ENCODE measurements around the gene ARHGAP24. TPM values are rescaled to one million over a fixed set of nuclear protein-coding genes. Genes with fewer than 3 reads are reported as not detected.

ARHGAP24 gene
- total and polyA plus RNA-seq, 2 experiments from 2014 or later = 0.21 to 0.36 TPM

DNA sequence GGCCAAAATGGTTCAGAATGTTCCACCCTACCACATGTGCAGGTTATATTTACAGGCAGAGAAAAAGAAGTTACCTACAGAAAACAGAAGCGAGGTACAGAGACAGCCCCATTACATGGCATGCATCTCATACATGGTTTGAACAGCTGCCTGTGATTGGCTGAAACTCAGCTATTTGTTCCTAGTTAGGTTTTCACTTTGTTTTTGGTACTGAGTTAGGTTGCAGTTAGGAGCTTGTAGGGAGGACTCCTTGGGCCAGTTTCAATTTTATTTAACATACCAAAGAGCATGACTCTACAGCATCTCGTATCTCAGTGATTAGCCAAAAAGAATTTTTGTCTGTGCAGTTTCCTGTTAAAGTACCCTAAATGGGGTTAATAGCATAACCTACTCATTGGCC, 492.9 kb downstream of the ARHGAP24 start (continued):
- no peak for TF ChIP-seq EZH2 (IDR thresholded peaks at IDR 0.05; ENCODE audit: low read depth, unreplicated experiment)

DNA sequence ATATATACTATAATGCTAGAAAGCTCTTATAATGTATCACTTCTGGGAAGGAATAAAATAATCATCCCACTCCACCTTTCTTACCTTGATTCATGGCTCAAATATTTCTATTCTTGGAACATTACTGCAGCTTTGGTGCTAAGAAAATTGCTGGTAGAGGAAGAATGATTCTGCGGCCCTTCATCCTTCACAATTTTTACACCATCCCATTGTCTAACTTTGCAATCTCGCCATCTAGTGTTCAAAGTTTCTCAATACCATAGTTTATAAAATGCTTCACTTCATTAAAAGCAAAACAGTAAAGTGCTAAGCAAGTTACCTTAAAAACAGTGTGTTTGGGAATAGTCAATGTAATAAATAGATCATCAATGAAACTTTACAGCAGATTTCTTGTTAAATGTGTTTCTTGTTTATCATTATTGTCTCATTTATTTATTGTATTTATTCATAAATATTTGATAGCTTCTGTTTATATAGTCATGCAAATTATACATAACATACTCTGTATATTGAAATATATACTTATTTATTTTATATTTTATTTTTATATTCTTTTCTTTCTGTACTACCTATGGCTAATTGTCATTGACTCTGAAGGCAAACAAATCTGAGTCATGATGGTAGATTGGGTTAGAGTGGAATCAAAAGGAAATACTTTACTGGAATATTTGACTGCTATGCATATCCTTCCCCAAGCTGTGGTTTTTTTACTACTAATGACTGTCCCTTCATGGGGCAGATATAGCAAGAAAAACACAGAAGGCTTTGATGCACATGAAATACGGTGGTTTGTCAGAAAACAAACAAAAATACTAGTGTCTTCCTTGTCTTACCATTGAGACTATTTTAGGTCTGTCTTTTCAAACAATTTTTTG, 494.2 kb downstream of the ARHGAP24 start:
- no peaks in the 10 kb centered on the region for H3K79me2 ChIP-seq (replicated peaks; ENCODE audit: insufficient read depth)
- no peaks in the 10 kb centered on the region; the same call in 2 of the 3 replicates for H3K9me3 Mint-ChIP-seq
- DNase-seq (ENCODE audit: low spot score) = peak; percentile 73
- no peaks in the 10 kb centered on the region for H3K27me3 ChIP-seq (ENCODE audit: insufficient read depth)
- no peaks in the 10 kb centered on the region for H3K4me1 ChIP-seq (ENCODE audit: insufficient read depth)
- no peaks in the 10 kb centered on the region for H3K36me3 Mint-ChIP-seq (ENCODE audit: low read depth)
- no peak overlapping the region for H2AFZ ChIP-seq
- no peaks in the 10 kb centered on the region for H3K9me2 ChIP-seq (ENCODE audit: insufficient read depth)
- TF ChIP-seq, protein P1, sequence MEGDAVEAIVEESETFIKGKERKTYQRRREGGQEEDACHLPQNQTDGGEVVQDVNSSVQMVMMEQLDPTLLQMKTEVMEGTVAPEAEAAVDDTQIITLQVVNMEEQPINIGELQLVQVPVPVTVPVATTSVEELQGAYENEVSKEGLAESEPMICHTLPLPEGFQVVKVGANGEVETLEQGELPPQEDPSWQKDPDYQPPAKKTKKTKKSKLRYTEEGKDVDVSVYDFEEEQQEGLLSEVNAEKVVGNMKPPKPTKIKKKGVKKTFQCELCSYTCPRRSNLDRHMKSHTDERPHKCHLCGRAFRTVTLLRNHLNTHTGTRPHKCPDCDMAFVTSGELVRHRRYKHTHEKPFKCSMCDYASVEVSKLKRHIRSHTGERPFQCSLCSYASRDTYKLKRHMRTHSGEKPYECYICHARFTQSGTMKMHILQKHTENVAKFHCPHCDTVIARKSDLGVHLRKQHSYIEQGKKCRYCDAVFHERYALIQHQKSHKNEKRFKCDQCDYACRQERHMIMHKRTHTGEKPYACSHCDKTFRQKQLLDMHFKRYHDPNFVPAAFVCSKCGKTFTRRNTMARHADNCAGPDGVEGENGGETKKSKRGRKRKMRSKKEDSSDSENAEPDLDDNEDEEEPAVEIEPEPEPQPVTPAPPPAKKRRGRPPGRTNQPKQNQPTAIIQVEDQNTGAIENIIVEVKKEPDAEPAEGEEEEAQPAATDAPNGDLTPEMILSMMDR (conservative IDR thresholded peaks at IDR 0.05; ENCODE audit: low read depth in 2 of 2) = peak; percentile 66 to 77
- TF ChIP-seq, protein P2, sequence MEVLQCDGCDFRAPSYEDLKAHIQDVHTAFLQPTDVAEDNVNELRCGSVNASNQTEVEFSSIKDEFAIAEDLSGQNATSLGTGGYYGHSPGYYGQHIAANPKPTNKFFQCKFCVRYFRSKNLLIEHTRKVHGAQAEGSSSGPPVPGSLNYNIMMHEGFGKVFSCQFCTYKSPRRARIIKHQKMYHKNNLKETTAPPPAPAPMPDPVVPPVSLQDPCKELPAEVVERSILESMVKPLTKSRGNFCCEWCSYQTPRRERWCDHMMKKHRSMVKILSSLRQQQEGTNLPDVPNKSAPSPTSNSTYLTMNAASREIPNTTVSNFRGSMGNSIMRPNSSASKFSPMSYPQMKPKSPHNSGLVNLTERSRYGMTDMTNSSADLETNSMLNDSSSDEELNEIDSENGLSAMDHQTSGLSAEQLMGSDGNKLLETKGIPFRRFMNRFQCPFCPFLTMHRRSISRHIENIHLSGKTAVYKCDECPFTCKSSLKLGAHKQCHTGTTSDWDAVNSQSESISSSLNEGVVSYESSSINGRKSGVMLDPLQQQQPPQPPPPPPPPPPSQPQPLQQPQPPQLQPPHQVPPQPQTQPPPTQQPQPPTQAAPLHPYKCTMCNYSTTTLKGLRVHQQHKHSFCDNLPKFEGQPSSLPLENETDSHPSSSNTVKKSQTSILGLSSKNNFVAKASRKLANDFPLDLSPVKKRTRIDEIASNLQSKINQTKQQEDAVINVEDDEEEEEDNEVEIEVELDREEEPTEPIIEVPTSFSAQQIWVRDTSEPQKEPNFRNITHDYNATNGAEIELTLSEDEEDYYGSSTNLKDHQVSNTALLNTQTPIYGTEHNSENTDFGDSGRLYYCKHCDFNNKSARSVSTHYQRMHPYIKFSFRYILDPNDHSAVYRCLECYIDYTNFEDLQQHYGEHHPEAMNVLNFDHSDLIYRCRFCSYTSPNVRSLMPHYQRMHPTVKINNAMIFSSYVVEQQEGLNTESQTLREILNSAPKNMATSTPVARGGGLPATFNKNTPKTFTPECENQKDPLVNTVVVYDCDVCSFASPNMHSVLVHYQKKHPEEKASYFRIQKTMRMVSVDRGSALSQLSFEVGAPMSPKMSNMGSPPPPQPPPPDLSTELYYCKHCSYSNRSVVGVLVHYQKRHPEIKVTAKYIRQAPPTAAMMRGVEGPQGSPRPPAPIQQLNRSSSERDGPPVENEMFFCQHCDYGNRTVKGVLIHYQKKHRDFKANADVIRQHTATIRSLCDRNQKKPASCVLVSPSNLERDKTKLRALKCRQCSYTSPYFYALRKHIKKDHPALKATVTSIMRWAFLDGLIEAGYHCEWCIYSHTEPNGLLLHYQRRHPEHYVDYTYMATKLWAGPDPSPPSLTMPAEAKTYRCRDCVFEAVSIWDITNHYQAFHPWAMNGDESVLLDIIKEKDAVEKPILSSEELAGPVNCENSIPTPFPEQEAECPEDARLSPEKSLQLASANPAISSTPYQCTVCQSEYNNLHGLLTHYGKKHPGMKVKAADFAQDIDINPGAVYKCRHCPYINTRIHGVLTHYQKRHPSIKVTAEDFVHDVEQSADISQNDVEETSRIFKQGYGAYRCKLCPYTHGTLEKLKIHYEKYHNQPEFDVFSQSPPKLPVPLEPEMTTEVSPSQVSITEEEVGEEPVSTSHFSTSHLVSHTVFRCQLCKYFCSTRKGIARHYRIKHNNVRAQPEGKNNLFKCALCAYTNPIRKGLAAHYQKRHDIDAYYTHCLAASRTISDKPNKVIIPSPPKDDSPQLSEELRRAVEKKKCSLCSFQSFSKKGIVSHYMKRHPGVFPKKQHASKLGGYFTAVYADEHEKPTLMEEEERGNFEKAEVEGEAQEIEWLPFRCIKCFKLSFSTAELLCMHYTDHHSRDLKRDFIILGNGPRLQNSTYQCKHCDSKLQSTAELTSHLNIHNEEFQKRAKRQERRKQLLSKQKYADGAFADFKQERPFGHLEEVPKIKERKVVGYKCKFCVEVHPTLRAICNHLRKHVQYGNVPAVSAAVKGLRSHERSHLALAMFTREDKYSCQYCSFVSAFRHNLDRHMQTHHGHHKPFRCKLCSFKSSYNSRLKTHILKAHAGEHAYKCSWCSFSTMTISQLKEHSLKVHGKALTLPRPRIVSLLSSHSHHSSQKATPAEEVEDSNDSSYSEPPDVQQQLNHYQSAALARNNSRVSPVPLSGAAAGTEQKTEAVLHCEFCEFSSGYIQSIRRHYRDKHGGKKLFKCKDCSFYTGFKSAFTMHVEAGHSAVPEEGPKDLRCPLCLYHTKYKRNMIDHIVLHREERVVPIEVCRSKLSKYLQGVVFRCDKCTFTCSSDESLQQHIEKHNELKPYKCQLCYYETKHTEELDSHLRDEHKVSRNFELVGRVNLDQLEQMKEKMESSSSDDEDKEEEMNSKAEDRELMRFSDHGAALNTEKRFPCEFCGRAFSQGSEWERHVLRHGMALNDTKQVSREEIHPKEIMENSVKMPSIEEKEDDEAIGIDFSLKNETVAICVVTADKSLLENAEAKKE (CRISPR knock-in tag; IDR thresholded peaks at IDR 0.05) = no peak
- TF ChIP-seq ZNF331 (CRISPR knock-in tag; IDR thresholded peaks at IDR 0.05; ENCODE audit: low read depth) = no peak
- H3F3A ChIP-seq (replicated peaks; ENCODE audit: low read depth) = no peaks in the 10 kb centered on the region
- no peaks in the 10 kb centered on the region for H3K4me1 Mint-ChIP-seq
- no peaks in the 10 kb centered on the region for H4K20me1 ChIP-seq (replicated peaks; ENCODE audit: insufficient read depth)
- no peak overlapping the region for H3K27ac Mint-ChIP-seq
- no peaks in the 10 kb centered on the region for H3K36me3 ChIP-seq (ENCODE audit: insufficient read depth)
- H3K27me3 Mint-ChIP-seq (ENCODE audit: insufficient read depth, low read depth, poor library complexity) = no peaks in the 10 kb centered on the region
- H3K4me3 ChIP-seq = no peak overlapping the region
- H3K4me2 ChIP-seq = no peak overlapping the region
- no peak; the same call in 2 of the 3 replicates for ATAC-seq
- no peak overlapping the region for H3K27ac ChIP-seq (ENCODE audit: low read depth)
- H3K4me3 Mint-ChIP-seq = no peak overlapping the region
